OCI-LY7 (cell line): ENCODE measurements around the gene FHIT.

ENCODE experiments used
- CTCF ChIP-seq: fragments of 200-600 bp; sonication (generic); conservative IDR thresholded peaks from 2 replicates; pipeline ENCODE4 v1.5.1; 2014; ENCODE audit warnings: mild to moderate bottlenecking, antibody characterized with exemption, low read length, moderate library complexity, mixed read lengths
- EZH2phosphoT487 ChIP-seq: fragments of 200-600 bp; sonication (generic); IDR thresholded peaks from 2 replicates; pipeline ENCODE4 v1.6.1; 2018; ENCODE audit warnings: low read depth, borderline replicate concordance, mild to moderate bottlenecking, mixed run types, antibody characterized with exemption, low read length, moderate library complexity, mixed read lengths

DNA sequence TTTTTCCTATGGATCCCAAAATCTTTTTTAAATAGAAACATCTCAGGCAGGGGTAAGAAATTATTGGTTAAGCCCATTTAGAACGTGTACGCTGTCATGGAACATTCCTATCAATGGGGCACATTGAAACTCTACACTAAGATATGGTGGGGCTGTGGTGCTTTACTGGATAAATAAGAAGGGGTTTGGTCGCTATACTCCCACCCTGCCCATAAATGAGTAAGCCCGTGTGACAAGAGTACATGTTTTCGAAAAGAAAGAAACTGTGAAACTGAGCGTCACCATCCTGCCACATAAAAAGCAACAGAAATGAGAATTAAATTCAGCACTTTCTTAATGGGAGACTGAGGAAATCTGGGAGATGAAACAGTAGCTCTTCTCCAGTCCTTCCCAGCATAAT lies 1271.7 kb downstream of the FHIT start:
- TF ChIP-seq CTCF (no peak), EZH2phosphoT487 (no peak)
